Esophagus squamous epithelium (tissue), 4 donors: Measurements from ENCODE around the gene SCART1.
"Not testable (repeated sequence)": the region's sequence is repeated elsewhere in the genome, so short reads cannot be mapped to it uniquely, and the experiment has no call there.

Experiments used
- CTCF ChIP-seq, 6 experiments: fragments of 450-650 bp in 4 of 6; fragments of 200-600 bp in 2 of 6; sonication (generic) in 2 of 6; IDR thresholded peaks; one replicate each; pipeline ENCODE4 v1.5.1; 2016 to 2019; ENCODE audit warnings: antibody characterized with exemption in 6 of 6, mild to moderate bottlenecking in 4 of 6, moderate library complexity in 4 of 6
- POLR2A ChIP-seq, 4 donors: fragments of 450-650 bp; IDR thresholded peaks; one replicate each; pipeline ENCODE4 v1.6.1; 2017; ENCODE audit warnings: antibody characterized with exemption in 4 of 4, mild to moderate bottlenecking in 4 of 4, moderate library complexity in 3 of 4

DNA sequence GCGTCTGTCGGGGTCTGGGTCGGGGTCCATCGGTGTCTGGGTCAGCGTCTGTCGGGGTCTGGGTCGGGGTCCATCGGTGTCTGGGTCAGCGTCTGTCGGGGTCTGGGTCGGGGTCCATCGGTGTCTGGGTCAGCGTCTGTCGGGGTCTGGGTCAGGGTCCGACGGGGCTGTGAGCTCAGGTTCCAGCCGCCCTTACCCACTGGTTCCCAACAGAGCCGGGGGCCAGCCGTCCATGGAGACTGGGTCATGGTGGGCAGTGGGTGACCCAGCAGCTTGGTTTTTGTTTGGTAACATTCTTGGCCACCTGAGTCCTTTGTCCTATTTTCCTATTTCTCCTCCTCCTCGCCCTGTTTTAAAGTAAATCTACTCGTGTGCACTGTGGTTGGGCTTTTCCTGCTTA, 12.4 kb upstream of the SCART1 start:
- not testable (repeated sequence) for TF ChIP-seq CTCF, POLR2A (IDR thresholded peaks at IDR 0.05)
